H9 (cell line): ENCODE data around the gene HKDC1. TPM values are rescaled to one million over a fixed set of nuclear protein-coding genes. Genes with fewer than 3 reads are reported as not detected.

Experiments used
- DNase-seq: peaks from one replicate; pipeline ENCODE4 v3.0.0-alpha.2; 2017
- H2AFZ ChIP-seq: one replicate; pipeline ENCODE4 v1.6.1; 2013; ENCODE audit warnings: mild to moderate bottlenecking, low read length, control low read depth, moderate library complexity
- H2AK5ac ChIP-seq: 2 replicates; pipeline ENCODE4 v1.6.1; 2013; ENCODE audit warnings: low read length, control low read depth, mixed read lengths; ENCODE audit not compliant: insufficient read length
- H2BK120ac ChIP-seq: one replicate; pipeline ENCODE4 v1.6.1; 2013; ENCODE audit warnings: low read depth, mild to moderate bottlenecking, low read length, control low read depth, inconsistent platforms; ENCODE audit not compliant: poor library complexity, severe bottlenecking
- H2BK12ac ChIP-seq: 2 replicates; pipeline ENCODE4 v1.6.1; 2013; ENCODE audit warnings: low read length, control low read depth, mixed read lengths, low read depth; ENCODE audit not compliant: insufficient read length
- H2BK15ac ChIP-seq: 2 replicates; pipeline ENCODE4 v1.6.1; 2013; ENCODE audit warnings: low read depth, low read length, control low read depth
- H2BK20ac ChIP-seq: one replicate; pipeline ENCODE4 v1.6.1; 2013; ENCODE audit warnings: low read depth, mild to moderate bottlenecking, low read length, control low read depth, inconsistent platforms; ENCODE audit not compliant: poor library complexity, severe bottlenecking
- H2BK5ac ChIP-seq: 2 replicates; pipeline ENCODE4 v1.6.1; 2013; ENCODE audit warnings: low read length, control low read depth, mixed read lengths; ENCODE audit not compliant: insufficient read length
- H3K14ac ChIP-seq: 2 replicates; pipeline ENCODE4 v1.6.1; 2013; ENCODE audit warnings: low read length, control low read depth; ENCODE audit not compliant: insufficient read depth
- H3K18ac ChIP-seq: 2 replicates; pipeline ENCODE4 v1.6.1; 2013; ENCODE audit warnings: low read depth, mild to moderate bottlenecking, mixed read lengths, low read length, control low read depth; ENCODE audit not compliant: insufficient read length
- H3K23ac ChIP-seq: 2 replicates; pipeline ENCODE4 v1.6.1; 2013; ENCODE audit warnings: low read length, control low read depth, mixed read lengths, low read depth; ENCODE audit not compliant: insufficient read length
- H3K23me2 ChIP-seq: 2 replicates; pipeline ENCODE4 v1.6.1; 2013; ENCODE audit warnings: low read depth, mild to moderate bottlenecking, mixed read lengths, low read length, control low read depth; ENCODE audit not compliant: insufficient read length, poor library complexity, severe bottlenecking
- H3K27ac ChIP-seq: 2 replicates; pipeline ENCODE4 v1.5.1; 2013; ENCODE audit warnings: low read length, control low read depth, mixed read lengths, low read depth; ENCODE audit not compliant: insufficient read length
- H3K27me3 ChIP-seq: 2 replicates; pipeline ENCODE4 v1.6.1; 2013; ENCODE audit warnings: low read length, control low read depth, inconsistent platforms; ENCODE audit not compliant: insufficient read depth
- H3K4ac ChIP-seq: 2 replicates; pipeline ENCODE4 v1.6.1; 2013; ENCODE audit warnings: low read depth, mild to moderate bottlenecking, control low read depth, inconsistent platforms, low read length, moderate library complexity
- H3K4me1 ChIP-seq: 2 replicates; pipeline ENCODE4 v1.6.1; 2013; ENCODE audit warnings: low read length, control low read depth, inconsistent platforms; ENCODE audit not compliant: insufficient read depth
- H3K4me2 ChIP-seq: 2 replicates; pipeline ENCODE4 v1.6.1; 2013; ENCODE audit warnings: low read length, control low read depth, mixed read lengths; ENCODE audit not compliant: insufficient read length, insufficient read depth
- H3K56ac ChIP-seq: 2 replicates; pipeline ENCODE4 v1.6.1; 2013; ENCODE audit warnings: low read depth, mild to moderate bottlenecking, mixed read lengths, low read length, control low read depth; ENCODE audit not compliant: insufficient read length
- H3K79me1 ChIP-seq: 2 replicates; pipeline ENCODE4 v1.6.1; 2013; ENCODE audit warnings: low read depth, mild to moderate bottlenecking, moderate library complexity, low read length, control low read depth, inconsistent platforms; ENCODE audit not compliant: insufficient read depth, poor library complexity, severe bottlenecking
- H3K79me2 ChIP-seq: 2 replicates; pipeline ENCODE4 v1.6.1; 2013; ENCODE audit warnings: low read length, control low read depth, inconsistent platforms; ENCODE audit not compliant: insufficient read depth
- H3K9ac ChIP-seq: 2 replicates; pipeline ENCODE4 v1.6.1; 2013; ENCODE audit warnings: low read length, control low read depth, mixed read lengths; ENCODE audit not compliant: insufficient read length; ENCODE audit errors: extremely low read depth
- H3K9me3 ChIP-seq: one replicate; pipeline ENCODE4 v1.6.1; 2013; ENCODE audit warnings: low read depth, low read length, inconsistent platforms; ENCODE audit not compliant: control insufficient read depth
- H3T11ph ChIP-seq: one replicate; pipeline ENCODE4 v1.6.1; 2013; ENCODE audit warnings: mild to moderate bottlenecking, low read length, control low read depth, inconsistent platforms
- H4K20me1 ChIP-seq: one replicate; pipeline ENCODE4 v1.6.1; 2013; ENCODE audit not compliant: control insufficient read depth, insufficient read length, insufficient read depth
- H4K5ac ChIP-seq: 2 replicates; pipeline ENCODE4 v1.6.1; 2013; ENCODE audit warnings: low read depth, mild to moderate bottlenecking, mixed read lengths, low read length, control low read depth; ENCODE audit not compliant: insufficient read length
- H4K8ac ChIP-seq: replicated peaks from 2 replicates; pipeline ENCODE4 v1.6.1; 2013; ENCODE audit warnings: low read length, control low read depth, mixed read lengths, low read depth; ENCODE audit not compliant: insufficient read length
- H4K91ac ChIP-seq: 2 replicates; pipeline ENCODE4 v1.6.1; 2013; ENCODE audit warnings: low read depth, mild to moderate bottlenecking, moderate library complexity, mixed read lengths, low read length, control low read depth; ENCODE audit not compliant: insufficient read length
- H3K27ac Mint-ChIP-seq, 3 experiments: 2 replicates in 2 of 3; 3 replicates in 1 of 3; pipeline ENCODE4 v1.8.0; 2020 to 2021; ENCODE audit warnings: mixed read lengths in 3 of 3, mild to moderate bottlenecking in 1 of 3, moderate library complexity in 1 of 3
- H3K27me3 Mint-ChIP-seq: 2 replicates; pipeline ENCODE4 v1.8.0; 2021; ENCODE audit warnings: low read depth, mild to moderate bottlenecking, moderate library complexity, mixed read lengths
- H3K36me3 Mint-ChIP-seq, 3 experiments: 2 replicates in 2 of 3; 3 replicates in 1 of 3; pipeline ENCODE4 v1.8.0; 2020 to 2021; ENCODE audit warnings: low read depth in 3 of 3, mixed read lengths in 3 of 3; ENCODE audit not compliant: insufficient read depth in 1 of 3
- H3K4me1 Mint-ChIP-seq, 2 experiments: 2 replicates each; pipeline ENCODE4 v1.8.0; 2020; ENCODE audit warnings: mixed read lengths in 2 of 2
- H3K4me3 Mint-ChIP-seq, 2 experiments: 2 replicates in 1 of 2; 3 replicates in 1 of 2; pipeline ENCODE4 v1.8.0; 2020 to 2021; ENCODE audit warnings: mild to moderate bottlenecking in 2 of 2, mixed read lengths in 2 of 2, moderate library complexity in 1 of 2
- H3K9me3 Mint-ChIP-seq, 2 experiments: 2 replicates in 1 of 2; 3 replicates in 1 of 2; pipeline ENCODE4 v1.8.0; 2020; ENCODE audit warnings: mild to moderate bottlenecking in 2 of 2, mixed read lengths in 2 of 2, moderate library complexity in 1 of 2
- WGBS: extraction: QIAGEN DNeasy Blood & Tissue Kit; methylation state at CpG from one replicate; pipeline ENCODE4 v1.1.7; 2013; ENCODE audit warnings: missing lambda C conversion rate, low lambda C conversion rate, mixed read lengths; ENCODE audit not compliant: insufficient read length; ENCODE audit errors: extremely low coverage; 5-methylcytosine and 5-hydroxymethylcytosine counted together
- total RNA-seq: library from RNA; stranded (reverse); gene quantifications from 2 replicates; pipeline ENCODE4 v1.2.1, GENCODE V29; 2021
- TF ChIP-seq, protein P1 (sequence below): fragments of 200-600 bp; sonication (generic); conservative IDR thresholded peaks from 3 replicates; pipeline ENCODE4 v1.8.0; 2021; ENCODE audit warnings: antibody characterized with exemption, mild to moderate bottlenecking

Gene HKDC1
- total RNA-seq, 1 experiment from 2014 or later = not detected

DNA sequence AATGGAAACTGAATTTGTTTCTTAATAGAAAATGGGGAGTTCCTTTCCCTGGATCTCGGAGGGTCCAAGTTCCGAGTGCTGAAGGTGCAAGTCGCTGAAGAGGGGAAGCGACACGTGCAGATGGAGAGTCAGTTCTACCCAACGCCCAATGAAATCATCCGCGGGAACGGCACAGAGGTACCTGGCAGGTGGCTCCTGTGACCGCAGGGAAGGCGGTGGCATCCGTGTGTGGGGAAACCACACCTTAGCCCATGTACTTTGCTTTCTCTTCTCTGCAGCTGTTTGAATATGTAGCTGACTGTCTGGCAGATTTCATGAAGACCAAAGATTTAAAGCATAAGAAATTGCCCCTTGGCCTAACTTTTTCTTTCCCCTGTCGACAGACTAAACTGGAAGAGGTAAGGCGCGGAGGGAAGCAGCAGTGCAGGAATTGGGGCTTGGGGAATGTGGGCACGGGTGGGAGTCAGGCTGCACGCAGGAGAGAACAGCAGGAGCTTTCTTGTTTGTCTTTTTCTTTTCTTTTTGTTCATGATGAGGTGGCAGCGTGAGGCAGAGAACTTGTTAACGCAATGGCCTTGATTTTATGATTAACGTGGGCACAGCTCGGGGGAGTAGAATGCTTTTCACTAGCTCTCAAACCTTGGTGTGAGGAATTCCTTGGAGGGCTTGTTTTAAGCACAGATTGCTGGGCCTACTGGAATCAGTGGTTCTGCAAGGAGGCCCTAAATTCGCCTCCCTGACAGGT lies 12.8 kb downstream of the HKDC1 start:
- Histone ChIP-seq H3K9ac (no peak overlapping the region), H3T11ph (no peak overlapping the region), H3K18ac (no peak overlapping the region)

More for the DNA sequence above, 12.8 kb downstream of the HKDC1 start:
- Mint-ChIP-seq H3K36me3 (no peaks in the 10 kb centered on the region), H3K27ac (peak overlapping the region in 2 of 3 experiments; percentile 13 to 68; a peak in 2 of 7 replicates), H3K4me1 (peaks cover 16 to 23% of the 10 kb centered on the region in 2 experiments), H3K4me3 (no peak overlapping the region), H3K9me3 (no peaks in the 10 kb centered on the region), H3K27me3 (no peaks in the 10 kb centered on the region; the same call in none of the 2 replicates)
- Histone ChIP-seq H3K56ac (no peak overlapping the region), H3K79me1 (no peaks in the 10 kb centered on the region), H2BK12ac (no peak overlapping the region), H3K27me3 (no peaks in the 10 kb centered on the region; the same call in 1 of the 2 replicates), H4K20me1 (no peaks in the 10 kb centered on the region), H2BK15ac (no peak overlapping the region), H3K14ac (no peak overlapping the region), H3K4ac (no peak overlapping the region), H3K4me2 (no peak overlapping the region), H3K23ac (no peak overlapping the region), H3K9me3 (no peaks in the 10 kb centered on the region), H4K5ac (no peak overlapping the region), H2BK5ac (no peak overlapping the region), H3K4me1 (peaks cover 6% of the 10 kb centered on the region; the same call in 1 of the 2 replicates), H3K23me2 (no peaks in the 10 kb centered on the region), H3K79me2 (no peaks in the 10 kb centered on the region), H3K27ac (no peak overlapping the region), H4K8ac (no peak overlapping the region), H2BK120ac (no peak overlapping the region), H2BK20ac (no peak overlapping the region), H2AFZ (no peak overlapping the region), H4K91ac (no peak overlapping the region), H2AK5ac (no peak overlapping the region)
- TF ChIP-seq, protein P1, sequence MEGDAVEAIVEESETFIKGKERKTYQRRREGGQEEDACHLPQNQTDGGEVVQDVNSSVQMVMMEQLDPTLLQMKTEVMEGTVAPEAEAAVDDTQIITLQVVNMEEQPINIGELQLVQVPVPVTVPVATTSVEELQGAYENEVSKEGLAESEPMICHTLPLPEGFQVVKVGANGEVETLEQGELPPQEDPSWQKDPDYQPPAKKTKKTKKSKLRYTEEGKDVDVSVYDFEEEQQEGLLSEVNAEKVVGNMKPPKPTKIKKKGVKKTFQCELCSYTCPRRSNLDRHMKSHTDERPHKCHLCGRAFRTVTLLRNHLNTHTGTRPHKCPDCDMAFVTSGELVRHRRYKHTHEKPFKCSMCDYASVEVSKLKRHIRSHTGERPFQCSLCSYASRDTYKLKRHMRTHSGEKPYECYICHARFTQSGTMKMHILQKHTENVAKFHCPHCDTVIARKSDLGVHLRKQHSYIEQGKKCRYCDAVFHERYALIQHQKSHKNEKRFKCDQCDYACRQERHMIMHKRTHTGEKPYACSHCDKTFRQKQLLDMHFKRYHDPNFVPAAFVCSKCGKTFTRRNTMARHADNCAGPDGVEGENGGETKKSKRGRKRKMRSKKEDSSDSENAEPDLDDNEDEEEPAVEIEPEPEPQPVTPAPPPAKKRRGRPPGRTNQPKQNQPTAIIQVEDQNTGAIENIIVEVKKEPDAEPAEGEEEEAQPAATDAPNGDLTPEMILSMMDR = no peak
- WGBS = no CpG with 5 or more reads among the region's 22 CpGs
- DNase-seq = no peak
